ENCODE data around the gene GUCY1A1. TPM values are rescaled to one million over a fixed set of nuclear protein-coding genes. Genes with fewer than 3 reads are reported as not detected.

GUCY1A1 gene
- polyA plus RNA-seq = 6.4 TPM in 1 of 2 replicates, not detected in the other

GRCh38 chr4:155666344-155667221, at the start of gene GUCY1A1:
GUCY1A1 (plus strand) TSS chr4:155666848; CDS start chr4:155696868, 30,020 bp downstream.

GRCh38 chr4:155758481-155759371, 92.1 kb downstream of the GUCY1A1 start, which contains the start of gene GUCY1B1:
GUCY1B1 (plus strand) TSS chr4:155759021; CDS start chr4:155759141, 120 bp downstream.

Other genes starting within 250 kb of the GUCY1A1 start
- 71.6 and 81.6 TPM in 2 replicates for gene GUCY1B1, start 92.2 kb downstream of the GUCY1A1 start, polyA plus RNA-seq
- gene ASIC5, start 199.4 kb downstream of the GUCY1A1 start, polyA plus RNA-seq = not detected in 2 replicates
- gene TDO2, start 236.8 kb downstream of the GUCY1A1 start, polyA plus RNA-seq = not detected in 2 replicates